Astrocyte (in vitro differentiated cells and primary cell): ENCODE results near the gene PLIN5.

Experiments
- EZH2 ChIP-seq: IDR thresholded peaks from 2 replicates; pipeline ENCODE4 v1.6.1; 2012; ENCODE audit warnings: mild to moderate bottlenecking, low read length, inconsistent platforms; ENCODE audit not compliant: insufficient read depth
- TF ChIP-seq, protein P1 (sequence below): IDR thresholded peaks from 2 replicates; pipeline ENCODE4 v1.5.1; 2011; ENCODE audit warnings: low read depth, mild to moderate bottlenecking, inconsistent platforms, low read length, moderate library complexity; ENCODE audit not compliant: insufficient read depth

DNA sequence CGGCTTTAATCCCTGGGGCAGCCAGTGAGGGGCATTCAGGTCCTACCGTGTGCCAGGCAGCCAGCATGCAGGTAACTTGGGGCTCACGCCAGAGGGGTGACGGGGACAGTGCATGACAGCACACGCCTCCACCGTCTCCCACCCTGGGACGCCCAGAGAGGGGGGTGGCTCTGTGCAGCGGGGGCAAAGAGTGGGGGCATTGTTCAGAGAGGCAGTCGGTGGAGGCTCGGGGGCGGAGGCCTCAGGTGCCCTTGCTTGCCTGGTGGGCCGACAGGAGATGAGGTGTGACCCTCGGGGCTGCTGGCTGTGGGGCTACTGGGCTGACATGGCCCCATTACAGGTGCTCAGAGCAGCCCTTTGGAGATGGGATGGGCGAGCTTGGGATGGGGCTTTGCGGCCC is 35.2 kb downstream of the PLIN5 start:
- TF ChIP-seq EZH2: no peak
- TF ChIP-seq, protein P1, sequence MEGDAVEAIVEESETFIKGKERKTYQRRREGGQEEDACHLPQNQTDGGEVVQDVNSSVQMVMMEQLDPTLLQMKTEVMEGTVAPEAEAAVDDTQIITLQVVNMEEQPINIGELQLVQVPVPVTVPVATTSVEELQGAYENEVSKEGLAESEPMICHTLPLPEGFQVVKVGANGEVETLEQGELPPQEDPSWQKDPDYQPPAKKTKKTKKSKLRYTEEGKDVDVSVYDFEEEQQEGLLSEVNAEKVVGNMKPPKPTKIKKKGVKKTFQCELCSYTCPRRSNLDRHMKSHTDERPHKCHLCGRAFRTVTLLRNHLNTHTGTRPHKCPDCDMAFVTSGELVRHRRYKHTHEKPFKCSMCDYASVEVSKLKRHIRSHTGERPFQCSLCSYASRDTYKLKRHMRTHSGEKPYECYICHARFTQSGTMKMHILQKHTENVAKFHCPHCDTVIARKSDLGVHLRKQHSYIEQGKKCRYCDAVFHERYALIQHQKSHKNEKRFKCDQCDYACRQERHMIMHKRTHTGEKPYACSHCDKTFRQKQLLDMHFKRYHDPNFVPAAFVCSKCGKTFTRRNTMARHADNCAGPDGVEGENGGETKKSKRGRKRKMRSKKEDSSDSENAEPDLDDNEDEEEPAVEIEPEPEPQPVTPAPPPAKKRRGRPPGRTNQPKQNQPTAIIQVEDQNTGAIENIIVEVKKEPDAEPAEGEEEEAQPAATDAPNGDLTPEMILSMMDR: no peak
